Neural cell (in vitro differentiated cells): Measurements from ENCODE around the gene GRAPL. TPM values are rescaled to one million over a fixed set of nuclear protein-coding genes. Genes with fewer than 3 reads are reported as not detected.
"Not testable (repeated sequence)": the region's sequence is repeated elsewhere in the genome, so short reads cannot be mapped to it uniquely, and the experiment has no call there.

Experiments
- H2AFZ ChIP-seq: fragments of 200-600, 300-800 bp; sonication (generic), shearing (Covaris generic); 2 replicates; pipeline ENCODE4 v1.6.0; 2014; ENCODE audit warnings: low read depth, mild to moderate bottlenecking, antibody characterized with exemption, low read length, moderate library complexity
- H3F3A ChIP-seq: fragments of 200-600 bp; shearing (Covaris generic); 2 replicates; pipeline ENCODE4 v1.6.1; 2016; ENCODE audit warnings: mild to moderate bottlenecking, moderate library complexity, mixed read lengths, antibody characterized with exemption, low read length; ENCODE audit not compliant: insufficient read depth, poor library complexity, severe bottlenecking
- H3K27ac ChIP-seq: fragments of 200-600, 300-800 bp; sonication (generic), shearing (Covaris generic); 2 replicates; pipeline ENCODE4 v1.5.1; 2014; ENCODE audit warnings: mild to moderate bottlenecking, low read length, moderate library complexity
- H3K27me3 ChIP-seq: fragments of 300-800, 200-600 bp; sonication (generic), shearing (Covaris generic); 2 replicates; pipeline ENCODE4 v1.6.0; 2014; ENCODE audit warnings: mild to moderate bottlenecking, low read depth, low read length, moderate library complexity; ENCODE audit not compliant: insufficient read depth
- H3K36me3 ChIP-seq: fragments of 300-800, 200-600 bp; sonication (generic), shearing (Covaris generic); 2 replicates; pipeline ENCODE4 v1.5.1; 2014; ENCODE audit warnings: mild to moderate bottlenecking, antibody characterized with exemption, low read length, moderate library complexity; ENCODE audit not compliant: insufficient read depth
- H3K4me2 ChIP-seq: fragments of 300-800, 200-600 bp; sonication (generic), shearing (Covaris generic); 2 replicates; pipeline ENCODE4 v1.6.0; 2014; ENCODE audit warnings: mild to moderate bottlenecking, low read length
- H3K4me3 ChIP-seq: fragments of 300-800, 200-600 bp; sonication (generic), shearing (Covaris generic); 2 replicates; pipeline ENCODE4 v1.5.1; 2014; ENCODE audit warnings: mild to moderate bottlenecking, low read length, moderate library complexity
- H3K79me2 ChIP-seq: fragments of 200-600 bp; shearing (Covaris generic); replicated peaks from 2 replicates; pipeline ENCODE4 v1.6.0; 2014; ENCODE audit warnings: mild to moderate bottlenecking, low read length, moderate library complexity; ENCODE audit not compliant: insufficient read depth
- H3K9ac ChIP-seq: fragments of 300-800, 200-600 bp; sonication (generic), shearing (Covaris generic); 2 replicates; pipeline ENCODE4 v1.6.1; 2016; ENCODE audit warnings: mild to moderate bottlenecking, low read length, mixed read lengths
- H3K9me2 ChIP-seq: fragments of 200-600 bp; shearing (Covaris generic); 2 replicates; pipeline ENCODE4 v1.6.1; 2016; ENCODE audit warnings: mild to moderate bottlenecking, low read length, mixed read lengths; ENCODE audit not compliant: insufficient read depth
- H3K9me3 ChIP-seq: fragments of 200-600, 300-800 bp; sonication (generic), shearing (Covaris generic); 2 replicates; pipeline ENCODE4 v1.6.1; 2016; ENCODE audit warnings: mild to moderate bottlenecking, mixed run types, low read length, moderate library complexity, mixed read lengths
- H4K20me1 ChIP-seq: fragments of 200-600 bp; shearing (Covaris generic); 2 replicates; pipeline ENCODE4 v1.6.1; 2016; ENCODE audit warnings: mild to moderate bottlenecking, mixed run types; ENCODE audit not compliant: insufficient read depth
- polyA minus RNA-seq: library from RNA; depleted of rRNA, polyadenylated mRNA; stranded (reverse); fragments of >200 nt; gene quantifications from 2 replicates; pipeline ENCODE4 v1.2.3, GENCODE V29; 2014
- polyA plus RNA-seq: library from polyadenylated mRNA; depleted of rRNA; stranded (reverse); fragments of >200 nt; gene quantifications from 2 replicates; pipeline ENCODE4 v1.2.3, GENCODE V29; 2014

GRAPL gene
- polyA plus RNA-seq (not detected in 2 replicates), polyA minus RNA-seq (0.93 TPM in 1 of 2 replicates, not detected in the other)

DNA sequence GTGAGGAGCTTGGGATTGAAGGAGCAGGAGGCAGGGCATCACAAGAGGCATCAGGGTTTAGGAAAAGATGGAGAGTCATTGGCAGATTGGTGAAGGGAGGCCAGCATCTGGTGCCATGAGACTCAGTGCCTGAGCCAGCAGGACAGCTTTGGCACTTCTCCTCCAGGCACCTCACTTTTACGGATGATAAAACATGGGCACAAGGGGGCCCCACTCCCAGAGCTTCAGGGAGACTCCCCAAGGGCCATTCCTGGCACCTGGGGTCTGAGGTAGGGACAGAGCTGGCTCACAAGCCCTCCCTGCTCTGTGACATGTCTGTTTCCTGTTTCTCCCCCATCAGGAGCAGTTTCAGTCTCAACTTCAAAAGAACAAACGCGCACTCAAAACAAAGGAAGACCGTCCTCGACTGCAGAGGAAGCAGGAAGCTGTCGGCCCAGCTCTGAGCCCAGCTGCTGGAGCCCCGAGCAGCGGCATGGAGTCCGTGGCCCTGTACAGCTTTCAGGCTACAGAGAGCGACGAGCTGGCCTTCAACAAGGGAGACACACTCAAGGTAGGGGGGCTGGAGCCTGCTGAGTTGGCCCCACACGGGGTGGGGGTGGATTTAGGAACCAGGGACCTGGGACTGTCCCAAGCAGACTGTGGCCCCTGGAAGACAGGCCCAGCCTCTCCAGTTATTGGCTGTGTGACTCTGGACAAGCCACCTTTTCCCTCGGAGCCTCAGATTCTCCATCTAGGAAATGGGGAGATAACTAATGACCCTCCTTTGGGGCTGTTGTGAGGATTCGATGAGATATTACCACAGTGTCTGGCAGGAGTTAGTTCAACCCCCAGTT lies at the start of gene GRAPL:
Gene GRAPL (plus strand): TSS at position 442 of the 833 bp plus-strand sequence. CDS start 31 bp downstream, at position 473.
- not testable (repeated sequence) for H3K36me3 ChIP-seq, H3K79me2 ChIP-seq

DNA sequence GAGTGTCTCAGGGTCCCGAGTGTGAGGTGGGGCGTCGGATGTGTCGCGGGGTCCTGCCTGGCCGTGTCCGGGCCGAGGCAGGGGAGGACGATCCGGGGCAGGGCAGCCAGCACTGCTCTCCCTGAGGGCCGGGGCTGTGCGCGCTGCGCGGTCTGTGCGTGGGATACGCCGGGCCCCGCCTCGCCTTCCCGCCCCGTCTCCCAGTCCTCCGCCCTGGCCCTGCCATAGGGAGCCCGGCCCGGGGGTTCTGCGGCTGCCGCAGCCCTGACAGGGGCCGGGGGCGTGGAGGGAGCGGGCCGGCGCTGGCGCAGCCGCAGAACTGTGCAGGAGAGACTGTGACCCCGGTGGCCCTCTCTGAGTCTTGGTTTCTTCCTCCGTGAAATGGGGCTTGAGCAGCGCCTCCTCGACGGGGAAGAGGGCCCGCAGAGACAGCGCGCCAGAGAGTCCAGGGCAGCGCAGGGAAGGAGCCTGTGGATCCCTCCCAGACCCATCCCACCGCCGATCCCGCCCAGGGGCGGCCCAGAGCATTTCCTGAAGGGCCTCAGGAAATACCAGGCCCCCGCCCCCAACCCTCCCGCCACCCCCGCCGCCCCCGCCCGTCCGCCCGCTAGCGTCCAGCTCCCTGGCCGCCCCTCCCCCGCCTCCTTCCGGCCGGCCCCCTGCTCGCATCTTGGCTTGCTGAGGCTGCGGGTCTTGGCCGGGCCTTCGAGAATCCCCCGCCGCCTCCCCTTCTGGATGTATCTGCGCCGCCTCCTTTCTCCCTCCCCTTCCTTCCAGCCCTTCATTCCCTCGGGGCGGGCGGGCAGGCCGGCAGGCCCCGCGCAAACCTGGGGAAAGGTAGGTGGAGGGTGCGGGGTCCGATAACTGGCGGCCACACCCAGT lies 38.3 kb upstream of the GRAPL start:
- not testable (repeated sequence) for H3K9ac ChIP-seq, H2AFZ ChIP-seq, H3K9me3 ChIP-seq, H4K20me1 ChIP-seq, H3K27me3 ChIP-seq, H3K36me3 ChIP-seq, H3F3A ChIP-seq, H3K27ac ChIP-seq, H3K4me3 ChIP-seq, H3K4me2 ChIP-seq, H3K9me2 ChIP-seq, H3K79me2 ChIP-seq

More for the DNA sequence above, at the start of gene GRAPL:
- H3K9me2 ChIP-seq, H4K20me1 ChIP-seq, H3F3A ChIP-seq, H3K9me3 ChIP-seq, H3K4me3 ChIP-seq, H3K27ac ChIP-seq, H3K9ac ChIP-seq, H3K4me2 ChIP-seq, H2AFZ ChIP-seq, H3K27me3 ChIP-seq: not testable (repeated sequence)

DNA sequence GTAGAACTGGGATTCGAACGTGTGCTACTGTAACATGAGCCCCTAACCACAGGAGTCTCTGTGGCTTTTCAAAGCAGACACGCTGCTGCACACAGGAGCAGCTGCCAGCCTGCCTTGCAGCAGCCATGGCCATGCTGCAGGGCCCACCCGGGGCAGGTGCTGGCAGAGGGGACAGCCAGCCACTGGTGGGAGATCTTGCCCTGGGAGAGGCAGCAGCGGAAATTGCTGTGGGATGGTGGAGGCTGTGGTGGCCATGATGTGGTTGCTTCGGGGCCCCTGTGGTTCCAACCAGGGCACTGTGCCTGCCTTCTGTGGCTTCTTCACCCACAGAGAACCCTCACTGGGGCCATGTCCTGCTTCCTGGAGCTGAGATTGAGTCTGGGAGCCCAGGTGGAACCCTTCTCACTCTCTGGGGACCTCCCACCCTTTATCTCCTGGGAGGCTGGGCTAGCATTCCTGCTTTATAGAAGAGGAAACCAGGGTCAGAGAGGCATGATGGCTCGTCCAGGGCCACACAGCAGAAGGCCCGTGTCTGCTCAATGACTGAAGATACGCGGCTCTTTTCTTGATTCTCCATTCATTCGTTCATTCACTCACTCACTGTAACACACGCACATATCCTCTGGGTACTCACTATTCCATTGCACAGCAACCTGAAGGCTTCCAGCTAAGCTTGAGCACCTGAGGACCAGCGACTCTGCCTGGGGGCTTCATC lies 37.2 kb upstream of the GRAPL start:
- H3K9ac ChIP-seq, H3K36me3 ChIP-seq, H3K27ac ChIP-seq, H3K9me3 ChIP-seq, H4K20me1 ChIP-seq, H2AFZ ChIP-seq, H3K79me2 ChIP-seq, H3K27me3 ChIP-seq, H3K9me2 ChIP-seq, H3K4me2 ChIP-seq, H3K4me3 ChIP-seq, H3F3A ChIP-seq: not testable (repeated sequence)

DNA sequence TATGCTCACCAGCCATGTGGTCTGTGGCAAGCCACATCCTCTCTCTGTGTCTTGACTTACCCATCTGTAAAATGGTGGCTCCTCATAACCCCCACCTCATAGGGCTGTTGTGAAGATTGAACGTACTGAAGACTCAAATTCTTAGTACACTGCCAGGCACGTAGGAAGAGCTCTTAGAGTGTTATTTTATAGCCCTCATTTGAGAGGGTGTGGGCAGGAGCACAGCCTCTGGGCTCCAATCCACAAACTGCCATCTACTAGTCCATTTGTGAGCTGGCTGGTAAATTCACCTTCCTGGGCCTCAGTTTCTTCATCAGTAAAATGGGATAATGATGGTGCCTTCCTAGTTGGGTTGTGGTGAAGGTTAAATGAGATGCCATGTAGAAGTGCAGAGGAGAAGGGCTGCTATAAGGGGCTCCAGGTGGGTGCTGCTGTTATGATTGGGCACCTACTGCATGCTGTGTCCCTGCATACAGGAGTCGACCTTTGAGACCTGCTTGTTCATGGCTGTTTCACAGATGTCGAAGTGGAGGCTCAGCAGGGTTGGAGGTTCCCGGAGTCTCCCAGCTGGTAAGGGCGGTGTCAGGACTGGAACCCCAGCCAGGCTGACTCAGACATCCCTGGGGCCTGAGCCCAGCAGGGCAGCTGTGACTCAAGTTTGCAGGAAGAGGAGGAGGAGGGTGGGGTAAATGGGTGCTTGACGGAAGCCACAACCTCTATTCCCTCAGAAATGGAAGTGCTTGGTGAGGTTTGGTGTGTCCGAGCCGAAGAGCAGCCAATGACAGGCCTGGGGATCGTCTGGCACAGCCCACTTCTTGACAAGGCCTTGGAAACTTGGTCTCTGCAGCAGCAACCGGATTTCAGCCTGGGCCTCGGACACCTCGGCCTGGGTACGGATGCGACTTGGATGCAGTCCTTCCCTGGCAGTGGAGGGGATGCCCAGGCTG lies 34.4 kb upstream of the GRAPL start:
- not testable (repeated sequence) for H3K27ac ChIP-seq, H3F3A ChIP-seq, H3K9ac ChIP-seq, H3K9me2 ChIP-seq, H3K36me3 ChIP-seq, H3K4me2 ChIP-seq, H3K27me3 ChIP-seq, H2AFZ ChIP-seq, H3K9me3 ChIP-seq, H4K20me1 ChIP-seq, H3K4me3 ChIP-seq, H3K79me2 ChIP-seq

DNA sequence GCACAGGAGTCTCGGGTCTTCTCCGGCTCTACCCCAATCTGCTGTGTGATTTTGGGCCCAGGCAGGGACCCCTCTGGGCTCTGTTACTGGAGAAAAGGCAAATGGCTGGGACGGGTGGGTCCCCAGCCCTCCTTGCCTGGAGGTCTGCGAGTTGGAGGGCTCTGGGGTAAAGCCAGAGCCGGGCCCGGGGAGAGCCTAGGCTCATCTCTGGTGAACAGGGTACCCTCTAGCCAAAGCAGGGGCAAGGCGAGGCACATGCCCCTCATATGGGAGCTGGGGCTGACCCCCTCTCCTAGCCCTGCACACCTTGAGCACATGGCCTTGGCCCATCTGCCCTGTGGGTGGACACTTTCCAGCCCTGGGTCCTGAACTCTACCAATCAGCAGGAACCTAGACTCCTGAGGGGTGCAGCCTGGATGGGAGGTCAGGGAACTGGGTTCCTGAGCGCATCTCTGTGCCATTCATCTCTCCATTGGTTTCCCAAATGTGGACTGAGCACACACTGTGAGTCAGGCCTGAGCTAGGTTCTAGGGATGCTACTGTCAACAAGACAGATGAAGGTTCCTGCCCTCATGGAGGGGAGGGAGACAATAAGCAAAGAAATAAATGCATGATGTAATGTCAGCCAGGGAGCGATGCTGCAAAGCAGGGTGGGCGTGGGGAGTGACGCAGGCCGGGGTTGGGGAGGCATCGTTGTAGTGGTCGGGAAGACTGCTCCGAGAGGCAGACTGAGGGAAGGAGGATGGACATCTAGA lies 33.5 kb upstream of the GRAPL start:
- not testable (repeated sequence) for H3K4me3 ChIP-seq, H3F3A ChIP-seq, H3K9ac ChIP-seq, H3K9me3 ChIP-seq, H3K27me3 ChIP-seq, H4K20me1 ChIP-seq, H3K36me3 ChIP-seq, H3K9me2 ChIP-seq, H2AFZ ChIP-seq, H3K4me2 ChIP-seq, H3K79me2 ChIP-seq, H3K27ac ChIP-seq

DNA sequence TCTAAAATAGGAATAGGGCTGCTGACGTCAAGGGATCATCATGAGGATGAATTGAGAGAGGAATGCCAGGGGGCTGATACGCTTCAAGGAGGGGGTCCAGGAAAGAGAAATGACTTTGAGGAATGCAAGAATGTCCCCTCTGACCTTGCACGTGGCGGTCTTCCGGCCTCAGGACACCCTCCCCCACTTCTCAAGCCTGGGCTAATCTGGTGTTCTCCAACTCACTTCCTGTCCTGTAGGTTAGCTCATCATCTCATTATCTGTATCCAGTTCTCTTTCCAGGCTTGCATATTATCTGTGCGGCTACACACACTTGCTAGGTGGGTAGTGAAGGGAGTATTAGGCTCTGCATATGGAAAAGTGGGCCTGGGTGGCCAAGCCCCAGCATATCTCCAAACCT lies 18.9 kb upstream of the GRAPL start:
- not testable (repeated sequence) for H3K4me3 ChIP-seq, H3K9me3 ChIP-seq, H3K27me3 ChIP-seq, H3K9me2 ChIP-seq, H3K4me2 ChIP-seq, H4K20me1 ChIP-seq, H3K79me2 ChIP-seq, H3F3A ChIP-seq, H2AFZ ChIP-seq, H3K36me3 ChIP-seq, H3K27ac ChIP-seq, H3K9ac ChIP-seq
